ENCODE results near the gene MAST4. TPM values are rescaled to one million over a fixed set of nuclear protein-coding genes. Genes with fewer than 3 reads are reported as not detected.
A peak's percentile ranks its signal among the peaks of the same experiment; 100 is the strongest.

MAST4 gene
- total RNA-seq: 55.2 TPM

DNA sequence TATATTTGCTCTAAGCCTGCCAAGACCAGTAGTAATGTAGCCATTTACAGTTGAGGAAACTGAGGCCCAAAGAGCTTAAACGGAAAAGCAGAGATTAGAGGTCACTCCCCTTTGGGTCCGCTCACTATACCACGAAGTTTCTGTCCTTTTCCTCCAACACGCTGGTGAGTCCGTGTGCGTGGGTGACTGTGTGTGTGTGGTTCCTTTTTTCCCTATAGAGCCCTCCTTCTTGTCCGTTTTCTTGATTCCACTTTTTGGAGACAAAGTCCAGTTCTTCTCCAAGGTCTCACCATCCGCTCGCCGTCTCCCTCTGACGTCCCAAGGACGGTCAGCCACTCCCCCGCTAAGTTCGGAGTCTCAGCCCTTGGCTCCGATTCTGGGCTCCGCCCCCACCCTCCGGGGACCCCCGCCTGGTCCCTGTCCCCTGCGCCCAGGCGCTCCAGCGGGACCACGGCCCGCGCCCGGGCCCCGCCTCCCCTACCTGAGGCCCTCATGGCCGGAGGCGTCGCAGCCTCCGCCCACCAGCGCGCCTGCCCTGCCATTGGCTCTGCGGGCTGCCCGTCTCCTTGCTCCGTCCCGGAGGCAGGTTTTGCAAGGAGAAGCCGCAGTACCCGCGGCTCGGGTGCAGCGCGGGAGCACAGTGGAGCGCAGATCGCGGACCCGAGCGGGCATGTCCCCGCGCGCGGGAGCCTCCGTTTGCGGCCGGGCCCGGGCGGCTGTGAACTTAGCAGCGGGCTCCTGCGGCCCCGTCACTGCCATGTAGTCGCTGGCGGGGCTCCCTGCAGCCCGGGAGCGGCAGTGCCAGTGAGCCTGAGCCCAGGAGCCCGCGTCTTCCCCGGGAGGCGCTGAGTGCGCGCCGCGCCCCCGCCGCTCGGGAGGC is at the start of gene MAST4:
MAST4 (plus strand) TSS at position 638 of the 880 bp plus-strand sequence. CDS start 263 bp downstream, outside the sequence.
- peaks cover 3 to 9% of the 10 kb centered on the region in 2 donors for H3K4me1 ChIP-seq
- TF ChIP-seq, protein P1, sequence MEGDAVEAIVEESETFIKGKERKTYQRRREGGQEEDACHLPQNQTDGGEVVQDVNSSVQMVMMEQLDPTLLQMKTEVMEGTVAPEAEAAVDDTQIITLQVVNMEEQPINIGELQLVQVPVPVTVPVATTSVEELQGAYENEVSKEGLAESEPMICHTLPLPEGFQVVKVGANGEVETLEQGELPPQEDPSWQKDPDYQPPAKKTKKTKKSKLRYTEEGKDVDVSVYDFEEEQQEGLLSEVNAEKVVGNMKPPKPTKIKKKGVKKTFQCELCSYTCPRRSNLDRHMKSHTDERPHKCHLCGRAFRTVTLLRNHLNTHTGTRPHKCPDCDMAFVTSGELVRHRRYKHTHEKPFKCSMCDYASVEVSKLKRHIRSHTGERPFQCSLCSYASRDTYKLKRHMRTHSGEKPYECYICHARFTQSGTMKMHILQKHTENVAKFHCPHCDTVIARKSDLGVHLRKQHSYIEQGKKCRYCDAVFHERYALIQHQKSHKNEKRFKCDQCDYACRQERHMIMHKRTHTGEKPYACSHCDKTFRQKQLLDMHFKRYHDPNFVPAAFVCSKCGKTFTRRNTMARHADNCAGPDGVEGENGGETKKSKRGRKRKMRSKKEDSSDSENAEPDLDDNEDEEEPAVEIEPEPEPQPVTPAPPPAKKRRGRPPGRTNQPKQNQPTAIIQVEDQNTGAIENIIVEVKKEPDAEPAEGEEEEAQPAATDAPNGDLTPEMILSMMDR (IDR thresholded peaks at IDR 0.05): no peak
- no peaks in the 10 kb centered on the region for H3K9me3 ChIP-seq
- H3K27me3 ChIP-seq: no peaks in the 10 kb centered on the region
- H3K36me3 ChIP-seq: no peaks in the 10 kb centered on the region
- no peak within 1 kb of the TSS for H3K27ac ChIP-seq
- DNase-seq (ENCODE audit: low spot score in 2 of 2): peak; percentile 15 to 81
- intact Hi-C loops (cut with DNase I): no loop called here
- peak within 1 kb of the TSS; percentile 73 to 77 for H3K4me3 ChIP-seq

- intact Hi-C loops (cut with DNase I): no loop called here
- Histone ChIP-seq H3K4me1 (no peaks in the 10 kb centered on the region), H3K4me3 (no peak overlapping the region), H3K36me3 (no peaks in the 10 kb centered on the region), H3K27me3 (no peaks in the 10 kb centered on the region), H3K27ac (no peak overlapping the region), H3K9me3 (peaks cover 0 to 6% of the 10 kb centered on the region in 2 donors)
- TF ChIP-seq, protein P1 (IDR thresholded peaks at IDR 0.05): no peak
- DNase-seq (ENCODE audit: low spot score in 2 of 2): no peak
These were observed 49.7 kb upstream of the MAST4 start for GRCh38 chr5:66546541-66546940.

- Histone ChIP-seq H3K4me1 (no peaks in the 10 kb centered on the region), H3K36me3 (no peaks in the 10 kb centered on the region), H3K27ac (no peak overlapping the region), H3K9me3 (peaks cover 0 to 4% of the 10 kb centered on the region in 2 donors), H3K4me3 (no peak overlapping the region), H3K27me3 (no peaks in the 10 kb centered on the region)
- TF ChIP-seq, protein P1 (IDR thresholded peaks at IDR 0.05): no peak
- DNase-seq (ENCODE audit: low spot score in 2 of 2): no peak
- intact Hi-C loops (cut with DNase I): no loop called here
These were observed 44.9 kb upstream of the MAST4 start for GRCh38 chr5:66551338-66551737.

GRCh38 chr5:66551945-66552344 is 44.2 kb upstream of the MAST4 start:
- TF ChIP-seq, protein P1 (IDR thresholded peaks at IDR 0.05): no peak
- no peak for DNase-seq (ENCODE audit: low spot score in 2 of 2)
- H3K36me3 ChIP-seq: no peaks in the 10 kb centered on the region
- no peak overlapping the region for H3K4me3 ChIP-seq
- no peaks in the 10 kb centered on the region for H3K27me3 ChIP-seq
- no peak overlapping the region for H3K27ac ChIP-seq
- H3K9me3 ChIP-seq: no peaks in the 10 kb centered on the region
- intact Hi-C loops (cut with DNase I): no loop called here
- no peaks in the 10 kb centered on the region for H3K4me1 ChIP-seq

- Histone ChIP-seq H3K36me3 (no peaks in the 10 kb centered on the region), H3K4me1 (no peaks in the 10 kb centered on the region), H3K4me3 (no peak overlapping the region), H3K9me3 (no peaks in the 10 kb centered on the region), H3K27me3 (no peaks in the 10 kb centered on the region), H3K27ac (no peak overlapping the region)
- intact Hi-C loops (cut with DNase I): no loop called here
- TF ChIP-seq, protein P1 (IDR thresholded peaks at IDR 0.05): no peak
- DNase-seq (ENCODE audit: low spot score in 2 of 2): no peak
These were observed 42.8 kb upstream of the MAST4 start for GRCh38 chr5:66553368-66553912.
